DOHH2 (cell line): ENCODE results near the gene TTN.

Experiments used
- H3F3A ChIP-seq: fragments of 200-600 bp; sonication (generic), shearing (Covaris generic); 2 replicates; pipeline ENCODE4 v1.6.0; 2016; ENCODE audit warnings: antibody characterized with exemption, mild to moderate bottlenecking; ENCODE audit not compliant: control insufficient read depth, insufficient read depth
- H3K27ac ChIP-seq: fragments of 200-600 bp; sonication (generic); 2 replicates; pipeline ENCODE4 v1.5.1; 2014; ENCODE audit warnings: low read depth, mild to moderate bottlenecking, low read length, moderate library complexity
- H3K27me3 ChIP-seq: fragments of 200-600 bp; sonication (generic); 2 replicates; pipeline ENCODE4 v1.6.1; 2014; ENCODE audit warnings: mild to moderate bottlenecking, low read length, mixed read lengths; ENCODE audit not compliant: control insufficient read depth
- H3K36me3 ChIP-seq: fragments of 200-600 bp; sonication (generic); 2 replicates; pipeline ENCODE4 v1.6.1; 2014; ENCODE audit warnings: mild to moderate bottlenecking, low read length, moderate library complexity, mixed read lengths; ENCODE audit not compliant: control insufficient read depth
- H3K4me1 ChIP-seq: fragments of 200-600 bp; sonication (generic); 2 replicates; pipeline ENCODE4 v1.6.1; 2014; ENCODE audit warnings: mild to moderate bottlenecking, low read length, mixed read lengths; ENCODE audit not compliant: control insufficient read depth
- H3K4me2 ChIP-seq: fragments of 200-600 bp; sonication (generic); 2 replicates; pipeline ENCODE4 v1.6.0; 2014; ENCODE audit warnings: mild to moderate bottlenecking, low read length, moderate library complexity
- H3K4me3 ChIP-seq: fragments of 200-600 bp; sonication (generic); 2 replicates; pipeline ENCODE4 v1.5.1; 2014; ENCODE audit warnings: mild to moderate bottlenecking, low read length, mixed read lengths
- H3K79me2 ChIP-seq: fragments of 200-600 bp; sonication (generic); 2 replicates; pipeline ENCODE4 v1.6.1; 2014; ENCODE audit warnings: mild to moderate bottlenecking, low read length, mixed read lengths; ENCODE audit not compliant: control insufficient read depth
- H3K9me2 ChIP-seq: fragments of 200-600 bp; sonication (generic); replicated peaks from 2 replicates; pipeline ENCODE4 v1.6.1; 2014; ENCODE audit warnings: mild to moderate bottlenecking, low read length, mixed read lengths; ENCODE audit not compliant: control insufficient read depth
- H3K9me3 ChIP-seq: fragments of 200-600 bp; sonication (generic); 2 replicates; pipeline ENCODE4 v1.6.1; 2014; ENCODE audit warnings: antibody characterized with exemption, low read length, mixed read lengths; ENCODE audit not compliant: control insufficient read depth, insufficient read depth
- H4K20me1 ChIP-seq: fragments of 200-600 bp; sonication (generic); 2 replicates; pipeline ENCODE4 v1.6.0; 2014; ENCODE audit warnings: low read depth, mild to moderate bottlenecking, antibody characterized with exemption, low read length, moderate library complexity; ENCODE audit not compliant: control insufficient read depth, insufficient read depth
- EZH2phosphoT487 ChIP-seq: fragments of 200-600 bp; sonication (generic); IDR thresholded peaks from 2 replicates; pipeline ENCODE4 v1.6.1; 2017; ENCODE audit warnings: borderline replicate concordance, mild to moderate bottlenecking, antibody characterized with exemption, low read length, moderate library complexity, mixed read lengths
- TF ChIP-seq, protein P1 (sequence below): fragments of 200-600 bp; sonication (generic); IDR thresholded peaks from one replicate; pipeline ENCODE4 v1.5.1; 2014; ENCODE audit warnings: antibody characterized with exemption, mild to moderate bottlenecking, low read depth, low read length; ENCODE audit not compliant: poor library complexity, severe bottlenecking

Gene TTN

DNA sequence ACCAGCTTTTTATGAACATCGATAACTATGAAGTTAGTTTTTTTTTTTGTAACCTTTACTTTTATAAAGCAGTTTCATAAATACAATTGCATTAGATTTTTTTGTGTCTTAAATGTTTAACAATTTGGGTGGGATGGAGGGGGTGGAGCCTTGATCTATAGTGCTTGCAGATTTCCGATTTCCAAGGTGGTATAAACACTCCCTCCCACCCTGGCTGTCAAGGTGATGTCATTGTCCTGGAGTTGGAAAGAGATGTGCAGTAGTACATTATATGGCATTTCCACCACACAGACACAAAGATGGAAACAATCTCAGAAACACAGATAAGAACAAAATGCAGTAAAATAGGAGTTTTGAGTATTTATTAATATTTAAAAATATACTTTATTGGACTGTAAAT, 114.4 kb downstream of the TTN start:
- no peak for TF ChIP-seq EZH2phosphoT487
- TF ChIP-seq, protein P1, sequence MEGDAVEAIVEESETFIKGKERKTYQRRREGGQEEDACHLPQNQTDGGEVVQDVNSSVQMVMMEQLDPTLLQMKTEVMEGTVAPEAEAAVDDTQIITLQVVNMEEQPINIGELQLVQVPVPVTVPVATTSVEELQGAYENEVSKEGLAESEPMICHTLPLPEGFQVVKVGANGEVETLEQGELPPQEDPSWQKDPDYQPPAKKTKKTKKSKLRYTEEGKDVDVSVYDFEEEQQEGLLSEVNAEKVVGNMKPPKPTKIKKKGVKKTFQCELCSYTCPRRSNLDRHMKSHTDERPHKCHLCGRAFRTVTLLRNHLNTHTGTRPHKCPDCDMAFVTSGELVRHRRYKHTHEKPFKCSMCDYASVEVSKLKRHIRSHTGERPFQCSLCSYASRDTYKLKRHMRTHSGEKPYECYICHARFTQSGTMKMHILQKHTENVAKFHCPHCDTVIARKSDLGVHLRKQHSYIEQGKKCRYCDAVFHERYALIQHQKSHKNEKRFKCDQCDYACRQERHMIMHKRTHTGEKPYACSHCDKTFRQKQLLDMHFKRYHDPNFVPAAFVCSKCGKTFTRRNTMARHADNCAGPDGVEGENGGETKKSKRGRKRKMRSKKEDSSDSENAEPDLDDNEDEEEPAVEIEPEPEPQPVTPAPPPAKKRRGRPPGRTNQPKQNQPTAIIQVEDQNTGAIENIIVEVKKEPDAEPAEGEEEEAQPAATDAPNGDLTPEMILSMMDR = no peak
- no peaks in the 10 kb centered on the region for H3K79me2 ChIP-seq
- H3K4me3 ChIP-seq = no peak overlapping the region
- H3K9me3 ChIP-seq = no peaks in the 10 kb centered on the region
- no peaks in the 10 kb centered on the region for H3K4me1 ChIP-seq
- H3K27me3 ChIP-seq = no peaks in the 10 kb centered on the region
- no peaks in the 10 kb centered on the region for H3K9me2 ChIP-seq
- no peaks in the 10 kb centered on the region for H3F3A ChIP-seq
- no peak overlapping the region for H3K4me2 ChIP-seq
- no peaks in the 10 kb centered on the region for H3K36me3 ChIP-seq
- H4K20me1 ChIP-seq = no peaks in the 10 kb centered on the region
- no peak overlapping the region for H3K27ac ChIP-seq

DNA sequence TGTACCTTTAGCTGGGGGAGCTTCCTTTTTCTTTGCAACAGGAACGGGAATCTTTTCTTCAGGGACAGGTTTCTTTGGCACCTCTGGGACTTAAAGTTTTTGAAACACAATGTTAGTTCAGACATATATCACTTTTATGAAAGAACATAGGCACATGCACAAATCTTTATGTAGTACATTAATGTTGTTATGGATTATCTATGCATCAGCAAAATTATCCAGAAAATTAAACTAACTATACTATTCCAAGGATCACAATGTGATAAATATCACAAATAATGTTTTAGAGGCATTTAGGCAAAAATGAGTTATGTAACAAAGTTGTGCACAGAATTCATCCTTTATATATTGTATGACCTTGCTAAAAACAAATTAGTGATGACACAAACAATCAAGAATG, 117.4 kb downstream of the TTN start:
- Histone ChIP-seq H3K9me2 (no peaks in the 10 kb centered on the region), H3K27ac (no peak overlapping the region), H3K4me1 (no peaks in the 10 kb centered on the region), H3K9me3 (no peaks in the 10 kb centered on the region), H3K4me2 (no peak overlapping the region), H4K20me1 (no peaks in the 10 kb centered on the region), H3F3A (no peaks in the 10 kb centered on the region), H3K4me3 (no peak overlapping the region), H3K79me2 (no peaks in the 10 kb centered on the region), H3K36me3 (no peaks in the 10 kb centered on the region), H3K27me3 (no peaks in the 10 kb centered on the region)
- TF ChIP-seq, protein P1 = no peak
- TF ChIP-seq EZH2phosphoT487 = no peak

DNA sequence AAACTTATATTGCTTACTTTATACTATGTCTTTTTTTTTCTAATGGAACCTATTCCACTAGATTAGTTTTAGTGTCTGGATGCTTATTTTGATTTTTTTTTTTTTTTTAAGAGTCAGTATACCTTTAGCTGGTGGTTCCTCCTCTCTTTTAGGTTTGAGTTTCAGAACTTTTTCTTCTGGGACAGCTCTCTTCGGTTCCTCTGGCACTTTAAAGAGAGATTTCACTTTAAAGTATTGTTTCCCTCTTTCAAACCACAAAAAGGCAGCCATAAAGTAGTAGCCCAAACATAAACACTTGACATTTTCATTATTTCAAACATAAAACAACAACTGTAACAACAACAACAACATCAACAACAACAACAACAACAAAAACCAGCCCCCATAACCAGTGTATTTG, 123.3 kb downstream of the TTN start:
- Histone ChIP-seq H3K9me3 (no peaks in the 10 kb centered on the region), H3K4me2 (no peak overlapping the region), H4K20me1 (no peaks in the 10 kb centered on the region), H3F3A (no peaks in the 10 kb centered on the region), H3K4me1 (no peaks in the 10 kb centered on the region), H3K27me3 (no peaks in the 10 kb centered on the region), H3K9me2 (no peaks in the 10 kb centered on the region), H3K4me3 (no peak overlapping the region), H3K27ac (no peak overlapping the region), H3K79me2 (no peaks in the 10 kb centered on the region), H3K36me3 (no peaks in the 10 kb centered on the region)
- TF ChIP-seq, protein P1 = no peak
- no peak for TF ChIP-seq EZH2phosphoT487

DNA sequence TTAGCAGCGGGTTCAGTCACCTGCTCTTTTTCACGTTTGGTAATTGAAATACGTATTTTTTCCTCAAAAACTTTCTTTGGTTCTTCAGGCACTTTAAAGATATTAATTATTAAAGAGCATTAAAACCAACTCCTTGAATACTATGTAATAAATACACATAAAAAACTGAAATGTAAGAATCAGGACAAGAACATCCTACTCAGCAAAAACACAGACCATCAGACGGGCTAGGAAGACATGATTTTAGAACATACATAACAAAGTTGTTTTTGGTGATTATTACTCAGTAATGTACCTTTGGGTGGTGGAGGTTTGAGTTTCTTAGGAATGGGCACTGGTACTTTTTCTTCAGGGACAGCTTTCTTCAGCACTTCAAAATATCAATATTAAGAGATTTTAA, 126.1 kb downstream of the TTN start:
- no peaks in the 10 kb centered on the region for H3K9me2 ChIP-seq
- no peak overlapping the region for H3K4me3 ChIP-seq
- no peak overlapping the region for H3K4me2 ChIP-seq
- no peaks in the 10 kb centered on the region for H4K20me1 ChIP-seq
- no peaks in the 10 kb centered on the region for H3K79me2 ChIP-seq
- no peaks in the 10 kb centered on the region for H3K36me3 ChIP-seq
- H3K9me3 ChIP-seq = no peaks in the 10 kb centered on the region
- no peak overlapping the region for H3K27ac ChIP-seq
- H3K27me3 ChIP-seq = no peaks in the 10 kb centered on the region
- H3K4me1 ChIP-seq = peaks cover 7% of the 10 kb centered on the region
- H3F3A ChIP-seq = no peaks in the 10 kb centered on the region
- TF ChIP-seq, protein P1 = no peak
- no peak for TF ChIP-seq EZH2phosphoT487
